ENCODE measurements around the gene NT5E.

The NT5E gene

DNA sequence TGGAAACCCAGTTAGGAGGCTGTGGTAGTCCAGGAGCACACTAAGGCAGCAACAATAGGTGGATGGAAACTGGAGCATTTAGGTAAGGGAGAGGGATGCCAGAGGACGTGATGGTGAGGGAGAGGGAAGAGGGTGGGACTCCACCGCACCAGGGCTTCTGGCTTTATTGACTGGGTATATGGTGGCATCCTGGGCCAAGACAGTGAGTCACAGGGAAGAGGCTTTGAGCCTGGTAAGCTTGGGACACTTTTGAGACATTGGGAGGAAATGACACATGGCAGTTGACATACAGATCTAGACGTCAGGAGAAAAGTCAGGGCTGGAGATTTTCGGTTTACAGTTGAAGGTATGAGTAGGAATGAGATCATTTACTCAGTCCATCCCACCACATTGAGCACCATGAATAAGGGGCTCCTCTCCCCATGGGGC lies 14.9 kb downstream of the NT5E start:
- no peaks in the 10 kb centered on the region for H3K36me3 ChIP-seq (ENCODE audit: control insufficient read depth in 5 of 5, insufficient read depth in 5 of 5, low read length in 5 of 5)
- peaks cover 0 to 2% (median 0%) of the 10 kb centered on the region in 5 donors for H3K27me3 ChIP-seq (ENCODE audit: control insufficient read depth in 5 of 5, insufficient read depth in 4 of 5, low read length in 5 of 5)
- no peak overlapping the region for H3K9ac ChIP-seq (ENCODE audit: low read length in 5 of 5)
- H3K9me3 ChIP-seq (ENCODE audit: control insufficient read depth in 5 of 5, low read length in 5 of 5): no peaks in the 10 kb centered on the region
- no peak overlapping the region for H3K27ac ChIP-seq (ENCODE audit: low read depth, low read length)
- H3K4me1 ChIP-seq (ENCODE audit: control insufficient read depth in 5 of 5, insufficient read depth in 5 of 5, low read length in 5 of 5): peaks cover 0 to 36% (median 11%) of the 10 kb centered on the region in 5 donors
- no peak overlapping the region for H3K4me3 ChIP-seq (ENCODE audit: low read depth in 1 of 5, low read length in 5 of 5)

DNA sequence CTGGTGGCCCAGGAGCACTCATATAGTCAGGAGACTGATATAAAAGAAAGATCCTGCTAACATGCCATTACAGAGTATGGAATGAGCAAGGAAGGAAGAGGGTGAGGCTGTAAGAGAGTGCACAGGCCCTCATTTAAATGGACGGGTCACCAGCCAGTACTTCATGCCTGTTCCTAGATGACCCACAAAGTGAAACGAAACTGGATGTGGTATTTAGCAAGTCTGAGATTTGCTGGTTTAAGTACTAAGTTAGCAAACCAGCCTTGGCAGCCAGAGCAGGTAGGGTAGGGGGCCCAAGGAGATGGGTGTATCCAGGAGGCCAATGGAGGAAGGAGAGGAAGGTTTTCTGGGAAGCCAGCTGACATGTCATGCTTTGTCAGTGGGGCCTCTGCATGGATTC lies 15.9 kb downstream of the NT5E start:
- Histone ChIP-seq H3K36me3 (ENCODE audit: control insufficient read depth in 5 of 5, insufficient read depth in 5 of 5, low read length in 5 of 5) (no peaks in the 10 kb centered on the region), H3K9me3 (ENCODE audit: control insufficient read depth in 5 of 5, low read length in 5 of 5) (no peaks in the 10 kb centered on the region), H3K9ac (ENCODE audit: low read length in 5 of 5) (no peak overlapping the region), H3K27ac (ENCODE audit: low read depth, low read length) (no peak overlapping the region), H3K4me3 (ENCODE audit: low read depth in 1 of 5, low read length in 5 of 5) (no peak overlapping the region), H3K27me3 (ENCODE audit: control insufficient read depth in 5 of 5, insufficient read depth in 4 of 5, low read length in 5 of 5) (peaks cover 0 to 2% (median 0%) of the 10 kb centered on the region in 5 donors), H3K4me1 (ENCODE audit: control insufficient read depth in 5 of 5, insufficient read depth in 5 of 5, low read length in 5 of 5) (peaks cover 0 to 32% (median 10%) of the 10 kb centered on the region in 5 donors)

GRCh38 chr6:85468326-85468725 lies 18.4 kb downstream of the NT5E start:
- no peak overlapping the region for H3K9ac ChIP-seq (ENCODE audit: low read length in 5 of 5)
- H3K9me3 ChIP-seq (ENCODE audit: control insufficient read depth in 5 of 5, low read length in 5 of 5): no peaks in the 10 kb centered on the region
- no peak overlapping the region for H3K27ac ChIP-seq (ENCODE audit: low read depth, low read length)
- H3K4me3 ChIP-seq (ENCODE audit: low read depth in 1 of 5, low read length in 5 of 5): no peak overlapping the region
- peaks cover 0 to 16% (median 0%) of the 10 kb centered on the region in 5 donors for H3K4me1 ChIP-seq (ENCODE audit: control insufficient read depth in 5 of 5, insufficient read depth in 5 of 5, low read length in 5 of 5)
- H3K27me3 ChIP-seq (ENCODE audit: control insufficient read depth in 5 of 5, insufficient read depth in 4 of 5, low read length in 5 of 5): peaks cover 0 to 2% (median 0%) of the 10 kb centered on the region in 5 donors
- H3K36me3 ChIP-seq (ENCODE audit: control insufficient read depth in 5 of 5, insufficient read depth in 5 of 5, low read length in 5 of 5): no peaks in the 10 kb centered on the region

GRCh38 chr6:85469276-85470022 lies 19.6 kb downstream of the NT5E start:
- H3K4me3 ChIP-seq (ENCODE audit: low read depth in 1 of 5, low read length in 5 of 5): no peak overlapping the region
- no peaks in the 10 kb centered on the region for H3K9me3 ChIP-seq (ENCODE audit: control insufficient read depth in 5 of 5, low read length in 5 of 5)
- H3K27me3 ChIP-seq (ENCODE audit: control insufficient read depth in 5 of 5, insufficient read depth in 4 of 5, low read length in 5 of 5): peaks cover 0 to 2% (median 0%) of the 10 kb centered on the region in 5 donors
- H3K9ac ChIP-seq (ENCODE audit: low read length in 5 of 5): no peak overlapping the region
- no peaks in the 10 kb centered on the region for H3K36me3 ChIP-seq (ENCODE audit: control insufficient read depth in 5 of 5, insufficient read depth in 5 of 5, low read length in 5 of 5)
- H3K4me1 ChIP-seq (ENCODE audit: control insufficient read depth in 5 of 5, insufficient read depth in 5 of 5, low read length in 5 of 5): peaks cover 0 to 10% (median 0%) of the 10 kb centered on the region in 5 donors
- H3K27ac ChIP-seq (ENCODE audit: low read depth, low read length): no peak overlapping the region

GRCh38 chr6:85470023-85470410 lies 20.1 kb downstream of the NT5E start:
- H3K36me3 ChIP-seq (ENCODE audit: control insufficient read depth in 5 of 5, insufficient read depth in 5 of 5, low read length in 5 of 5): no peaks in the 10 kb centered on the region
- no peaks in the 10 kb centered on the region for H3K9me3 ChIP-seq (ENCODE audit: control insufficient read depth in 5 of 5, low read length in 5 of 5)
- H3K27me3 ChIP-seq (ENCODE audit: control insufficient read depth in 5 of 5, insufficient read depth in 4 of 5, low read length in 5 of 5): peaks cover 0 to 2% (median 0%) of the 10 kb centered on the region in 5 donors
- H3K4me1 ChIP-seq (ENCODE audit: control insufficient read depth in 5 of 5, insufficient read depth in 5 of 5, low read length in 5 of 5): peaks cover 0 to 6% (median 0%) of the 10 kb centered on the region in 5 donors
- no peak overlapping the region for H3K4me3 ChIP-seq (ENCODE audit: low read depth in 1 of 5, low read length in 5 of 5)
- H3K9ac ChIP-seq (ENCODE audit: low read length in 5 of 5): no peak overlapping the region
- H3K27ac ChIP-seq (ENCODE audit: low read depth, low read length): no peak overlapping the region

- H3K27ac ChIP-seq (ENCODE audit: low read depth, low read length): no peak overlapping the region
- H3K9me3 ChIP-seq (ENCODE audit: control insufficient read depth in 5 of 5, low read length in 5 of 5): peaks cover 0 to 6% (median 0%) of the 10 kb centered on the region in 5 donors
- H3K9ac ChIP-seq (ENCODE audit: low read length in 5 of 5): no peak overlapping the region
- no peaks in the 10 kb centered on the region for H3K27me3 ChIP-seq (ENCODE audit: control insufficient read depth in 5 of 5, insufficient read depth in 4 of 5, low read length in 5 of 5)
- no peaks in the 10 kb centered on the region for H3K36me3 ChIP-seq (ENCODE audit: control insufficient read depth in 5 of 5, insufficient read depth in 5 of 5, low read length in 5 of 5)
- no peak overlapping the region for H3K4me3 ChIP-seq (ENCODE audit: low read depth in 1 of 5, low read length in 5 of 5)
- no peaks in the 10 kb centered on the region for H3K4me1 ChIP-seq (ENCODE audit: control insufficient read depth in 5 of 5, insufficient read depth in 5 of 5, low read length in 5 of 5)
These were observed 22.9 kb downstream of the NT5E start for GRCh38 chr6:85472744-85473143.

DNA sequence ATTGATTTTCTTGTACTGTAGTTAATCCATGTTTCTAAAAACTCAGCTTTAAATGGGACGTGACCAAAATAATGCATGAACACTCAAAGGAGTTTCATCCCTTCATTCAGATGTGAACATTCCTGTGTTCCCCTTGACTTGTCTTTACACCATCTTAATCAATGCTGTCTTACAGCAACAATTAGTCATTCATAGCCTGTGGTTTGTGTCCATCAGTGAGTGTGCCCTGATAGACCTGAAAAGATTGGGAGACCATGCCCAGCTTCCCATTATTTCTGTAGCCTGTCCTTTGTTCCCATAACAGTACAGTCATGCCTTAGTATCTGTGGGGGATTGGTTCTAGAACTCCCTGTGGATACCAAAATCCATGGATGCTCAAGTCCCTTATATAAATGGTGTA lies 23.9 kb downstream of the NT5E start:
- Histone ChIP-seq H3K9ac (ENCODE audit: low read length in 5 of 5) (no peak overlapping the region), H3K27me3 (ENCODE audit: control insufficient read depth in 5 of 5, insufficient read depth in 4 of 5, low read length in 5 of 5) (no peaks in the 10 kb centered on the region), H3K4me3 (ENCODE audit: low read depth in 1 of 5, low read length in 5 of 5) (no peak overlapping the region), H3K27ac (ENCODE audit: low read depth, low read length) (no peak overlapping the region), H3K36me3 (ENCODE audit: control insufficient read depth in 5 of 5, insufficient read depth in 5 of 5, low read length in 5 of 5) (no peaks in the 10 kb centered on the region), H3K9me3 (ENCODE audit: control insufficient read depth in 5 of 5, low read length in 5 of 5) (peaks cover 0 to 6% (median 0%) of the 10 kb centered on the region in 5 donors), H3K4me1 (ENCODE audit: control insufficient read depth in 5 of 5, insufficient read depth in 5 of 5, low read length in 5 of 5) (no peaks in the 10 kb centered on the region)

- H3K9ac ChIP-seq (ENCODE audit: low read length in 5 of 5): no peak overlapping the region
- no peaks in the 10 kb centered on the region for H3K4me1 ChIP-seq (ENCODE audit: control insufficient read depth in 5 of 5, insufficient read depth in 5 of 5, low read length in 5 of 5)
- no peaks in the 10 kb centered on the region for H3K36me3 ChIP-seq (ENCODE audit: control insufficient read depth in 5 of 5, insufficient read depth in 5 of 5, low read length in 5 of 5)
- no peaks in the 10 kb centered on the region for H3K27me3 ChIP-seq (ENCODE audit: control insufficient read depth in 5 of 5, insufficient read depth in 4 of 5, low read length in 5 of 5)
- peaks cover 0 to 6% (median 0%) of the 10 kb centered on the region in 5 donors for H3K9me3 ChIP-seq (ENCODE audit: control insufficient read depth in 5 of 5, low read length in 5 of 5)
- no peak overlapping the region for H3K4me3 ChIP-seq (ENCODE audit: low read depth in 1 of 5, low read length in 5 of 5)
- no peak overlapping the region for H3K27ac ChIP-seq (ENCODE audit: low read depth, low read length)
These were observed 26.6 kb downstream of the NT5E start for GRCh38 chr6:85476532-85476931.

GRCh38 chr6:85479208-85479607 lies 29.3 kb downstream of the NT5E start:
- Histone ChIP-seq H3K4me3 (ENCODE audit: low read depth in 1 of 5, low read length in 5 of 5) (no peak overlapping the region), H3K36me3 (ENCODE audit: control insufficient read depth in 5 of 5, insufficient read depth in 5 of 5, low read length in 5 of 5) (no peaks in the 10 kb centered on the region), H3K27ac (ENCODE audit: low read depth, low read length) (no peak overlapping the region), H3K27me3 (ENCODE audit: control insufficient read depth in 5 of 5, insufficient read depth in 4 of 5, low read length in 5 of 5) (peaks cover 0 to 1% (median 0%) of the 10 kb centered on the region in 5 donors), H3K9me3 (ENCODE audit: control insufficient read depth in 5 of 5, low read length in 5 of 5) (peaks cover 0 to 6% (median 0%) of the 10 kb centered on the region in 5 donors), H3K4me1 (ENCODE audit: control insufficient read depth in 5 of 5, insufficient read depth in 5 of 5, low read length in 5 of 5) (peaks cover 0 to 2% (median 0%) of the 10 kb centered on the region in 5 donors), H3K9ac (ENCODE audit: low read length in 5 of 5) (no peak overlapping the region)

DNA sequence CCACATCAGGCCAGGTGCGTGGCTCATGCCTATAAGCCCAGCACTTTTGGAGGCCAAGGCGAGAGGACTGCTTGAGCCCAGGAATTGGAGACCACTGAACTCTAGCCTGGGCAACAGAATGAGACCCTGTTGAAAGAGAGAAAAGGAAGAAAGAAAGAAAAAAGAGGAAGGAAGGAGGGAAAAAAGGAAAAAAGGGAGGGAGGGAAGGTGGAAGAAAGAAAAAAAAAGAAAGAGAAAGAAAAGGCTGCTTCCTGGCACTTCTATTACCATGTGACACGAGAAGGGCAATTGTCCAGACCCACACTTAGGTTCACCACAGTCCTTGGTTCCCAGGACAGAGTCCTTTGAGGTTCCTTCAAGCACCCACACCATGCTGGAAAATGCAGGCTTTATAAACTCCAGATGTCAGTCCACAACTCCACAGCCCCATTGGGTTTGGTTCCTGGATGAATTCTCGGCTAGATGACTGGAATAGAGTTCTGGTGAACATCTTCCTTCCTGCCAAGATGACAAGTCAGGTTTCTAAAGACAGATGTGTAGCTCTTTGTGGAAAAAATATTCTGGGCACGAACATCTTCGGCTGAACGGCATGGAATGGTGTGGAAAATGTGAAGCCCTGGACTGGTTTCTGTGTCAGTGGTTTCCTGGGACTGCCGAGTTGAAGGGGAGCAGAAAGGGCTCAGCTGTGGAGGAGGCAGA lies 32.5 kb downstream of the NT5E start:
- H3K27ac ChIP-seq (ENCODE audit: low read depth, low read length): peak overlapping the region; percentile 39

More for the DNA sequence above, 32.5 kb downstream of the NT5E start:
- Histone ChIP-seq H3K36me3 (ENCODE audit: control insufficient read depth in 5 of 5, insufficient read depth in 5 of 5, low read length in 5 of 5) (peaks cover 0 to 3% (median 0%) of the 10 kb centered on the region in 5 donors), H3K4me1 (ENCODE audit: control insufficient read depth in 5 of 5, insufficient read depth in 5 of 5, low read length in 5 of 5) (peaks cover 0 to 2% (median 0%) of the 10 kb centered on the region in 5 donors), H3K9me3 (ENCODE audit: control insufficient read depth in 5 of 5, low read length in 5 of 5) (no peaks in the 10 kb centered on the region), H3K4me3 (ENCODE audit: low read depth in 1 of 5, low read length in 5 of 5) (peak overlapping the region in 1 of 5 donors; percentile 7), H3K9ac (ENCODE audit: low read length in 5 of 5) (no peak overlapping the region), H3K27me3 (ENCODE audit: control insufficient read depth in 5 of 5, insufficient read depth in 4 of 5, low read length in 5 of 5) (peaks cover 0 to 5% (median 0%) of the 10 kb centered on the region in 5 donors)
